Psoas muscle (tissue), 8 donors: ENCODE measurements around the gene RABL6. TPM values are rescaled to one million over a fixed set of nuclear protein-coding genes. Genes with fewer than 3 reads are reported as not detected.

Experiments
- ATAC-seq, 4 donors: fragments of 200-7000 bp; cut with Tn5 transposase; one replicate each; pipeline ENCODE4 v1.9.1; 2020; ENCODE audit warnings: moderate library complexity in 3 of 4, mild to moderate bottlenecking in 2 of 4
- DNase-seq, 2 donors: peaks; one replicate each; pipeline ENCODE4 v3.0.0-alpha.2; 2020
- H3K27ac ChIP-seq: fragments of 200-600 bp; one replicate; pipeline ENCODE4 v1.8.0; 2022
- H3K27me3 ChIP-seq, 3 donors: fragments of 200-600 bp in 1 of 3; one replicate each; pipeline versions ENCODE4 v1.6.1 to v1.8.0; 2013 to 2022; ENCODE audit warnings: low read length in 2 of 3, mild to moderate bottlenecking in 2 of 3, moderate library complexity in 1 of 3; ENCODE audit not compliant: insufficient read depth in 3 of 3
- H3K36me3 ChIP-seq, 2 donors: fragments of 200-600 bp in 1 of 2; one replicate each; pipeline versions ENCODE4 v1.6.1 to v1.8.0; 2013 to 2022; ENCODE audit warnings: low read depth in 1 of 2, mild to moderate bottlenecking in 1 of 2, moderate library complexity in 1 of 2; ENCODE audit not compliant: insufficient read depth in 1 of 2
- H3K4me1 ChIP-seq: fragments of 200-600 bp; one replicate; pipeline ENCODE4 v1.8.0; 2022
- H3K4me3 ChIP-seq: fragments of 200-600 bp; one replicate; pipeline ENCODE4 v1.8.0; 2022; ENCODE audit warnings: mild to moderate bottlenecking
- H3K9me3 ChIP-seq: fragments of 200-600 bp; one replicate; pipeline ENCODE4 v1.8.0; 2022
- WGBS, 3 donors: extraction: QIAGEN DNeasy Blood & Tissue Kit; methylation state at CpG; one replicate each; pipeline versions ENCODE4 v1.1.6 to v1.1.7; 2013; 5-methylcytosine and 5-hydroxymethylcytosine counted together
- intact Hi-C, 2 donors: fragments of 100-400 bp; cut with DNase I; formaldehyde crosslinking; loops; one replicate each; pipeline versions ENCODE4 v1.11.0 to v1.14.2; 2022
- polyA plus RNA-seq, 3 donors: library from polyadenylated mRNA; stranded (reverse); fragments of 200-250 nt; gene quantifications; one replicate each; pipeline ENCODE4 v1.2.3, GENCODE V29; 2013
- total RNA-seq, 4 donors: library from RNA; stranded (reverse); fragmentation: NEBNext Ultra II Directional in 2 of 4; extraction: Animal tissue kit (Norgen Biotek cat#: 25700) in 2 of 4; gene quantifications; one replicate each; pipeline versions ENCODE4 v1.2.1 to v1.2.4, GENCODE V29; 2021 to 2023
- TF ChIP-seq, protein P1 (sequence below): fragments of 200-600 bp; IDR thresholded peaks from one replicate; pipeline ENCODE4 v1.8.0; 2022; ENCODE audit warnings: antibody characterized with exemption
- donor health status: healthy with polysubstance abuse.
- donor health status: DM: no; HTN: no; CAD: no; lungs with moderate emphysema.
- donor health status: Bipolar disorder and iron deficiency.
- donor health status: healthy.
- donor health status: DM: yes; HTN: yes; CAD: no.
- donor health status: DM: no; HTN: no; CAD: no.
- donor health status: DM: no; HTN: no; CAD: no.
- donor health status: DM: yes; HTN: yes; CAD: no.

RABL6 gene
- total and polyA plus RNA-seq, 7 donors = 73.0 to 90.5 (median 82.5) TPM

DNA sequence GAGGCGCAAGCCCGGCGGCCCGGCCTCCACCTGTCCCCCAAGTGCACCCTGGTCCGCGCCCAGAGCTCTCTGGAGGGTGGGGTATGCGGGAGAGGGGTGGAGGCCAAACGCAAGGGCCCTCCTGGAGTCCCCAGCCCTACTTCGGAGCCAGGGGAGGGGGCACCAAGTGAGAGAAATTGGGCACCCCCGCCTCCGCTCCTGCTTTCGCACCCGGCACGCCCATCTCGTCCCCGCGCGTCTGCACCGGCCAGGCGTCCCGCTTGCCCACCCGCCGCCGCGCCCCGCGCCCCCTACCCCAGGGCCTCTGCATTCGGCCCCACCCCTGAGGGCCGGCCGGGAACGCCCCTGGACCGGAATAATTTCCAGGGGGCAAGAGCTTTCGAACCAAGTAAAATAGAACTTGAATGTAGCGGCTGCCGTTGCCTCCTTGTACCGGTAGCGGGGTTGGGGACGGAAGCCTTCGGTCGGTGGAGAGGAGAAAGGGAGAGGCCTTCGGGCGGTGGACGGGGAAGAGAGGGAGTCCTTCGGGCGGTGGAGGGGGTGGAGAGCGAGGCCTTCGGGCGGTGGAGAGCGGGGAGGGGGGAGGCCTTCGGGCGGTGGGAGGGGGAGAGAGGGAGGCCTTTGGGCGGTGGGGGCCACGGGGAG, 40.8 kb downstream of the RABL6 start:
- H3K36me3 ChIP-seq = peaks cover 0 to 21% of the 10 kb centered on the region in 2 donors
- peak overlapping the region; percentile 81 for H3K4me3 ChIP-seq
- no peaks in the 10 kb centered on the region for H3K9me3 ChIP-seq
- WGBS, 3 donors = 0 to 1% (median 1%) methylated on average over 21 to 52 of the region's 53 CpGs
- DNase-seq = no peak
- H3K27ac ChIP-seq = peak overlapping the region; percentile 91
- H3K27me3 ChIP-seq = peaks cover 0 to 24% (median 8%) of the 10 kb centered on the region in 3 donors
- TF ChIP-seq, protein P1, sequence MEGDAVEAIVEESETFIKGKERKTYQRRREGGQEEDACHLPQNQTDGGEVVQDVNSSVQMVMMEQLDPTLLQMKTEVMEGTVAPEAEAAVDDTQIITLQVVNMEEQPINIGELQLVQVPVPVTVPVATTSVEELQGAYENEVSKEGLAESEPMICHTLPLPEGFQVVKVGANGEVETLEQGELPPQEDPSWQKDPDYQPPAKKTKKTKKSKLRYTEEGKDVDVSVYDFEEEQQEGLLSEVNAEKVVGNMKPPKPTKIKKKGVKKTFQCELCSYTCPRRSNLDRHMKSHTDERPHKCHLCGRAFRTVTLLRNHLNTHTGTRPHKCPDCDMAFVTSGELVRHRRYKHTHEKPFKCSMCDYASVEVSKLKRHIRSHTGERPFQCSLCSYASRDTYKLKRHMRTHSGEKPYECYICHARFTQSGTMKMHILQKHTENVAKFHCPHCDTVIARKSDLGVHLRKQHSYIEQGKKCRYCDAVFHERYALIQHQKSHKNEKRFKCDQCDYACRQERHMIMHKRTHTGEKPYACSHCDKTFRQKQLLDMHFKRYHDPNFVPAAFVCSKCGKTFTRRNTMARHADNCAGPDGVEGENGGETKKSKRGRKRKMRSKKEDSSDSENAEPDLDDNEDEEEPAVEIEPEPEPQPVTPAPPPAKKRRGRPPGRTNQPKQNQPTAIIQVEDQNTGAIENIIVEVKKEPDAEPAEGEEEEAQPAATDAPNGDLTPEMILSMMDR = no peak
- ATAC-seq = peak; percentile 27 to 52 (median 34)
- intact Hi-C loops = loop anchor here (5.0 to 10.0 kb wide), 5 partner anchors 79 to 179 kb away; partner anchors contain the start of genes ABCA2 (in 2 of the 2), C8G (in 1 of the 2) and FBXW5 (in 1 of the 2)
- H3K4me1 ChIP-seq = peaks cover 30% of the 10 kb centered on the region

- WGBS, 3 donors = 0% methylated on average over 48 to 77 of the region's 77 CpGs
- Histone ChIP-seq H3K36me3 (peaks cover 0 to 21% of the 10 kb centered on the region in 2 donors), H3K27ac (peak within 1 kb of the TSS; percentile 91), H3K27me3 (peaks cover 0 to 20% (median 8%) of the 10 kb centered on the region in 3 donors), H3K9me3 (no peaks in the 10 kb centered on the region), H3K4me1 (peaks cover 26% of the 10 kb centered on the region), H3K4me3 (peak within 1 kb of the TSS; percentile 81)
- TF ChIP-seq, protein P1 = no peak
- peak; percentile 85 to 91 (median 88) for ATAC-seq
- peak; percentile 99 for DNase-seq
- intact Hi-C loops = loop anchor here (5.0 to 10.0 kb wide), 5 partner anchors 78 to 178 kb away; partner anchors contain the start of genes ABCA2 (in 2 of the 2), C8G (in 1 of the 2) and FBXW5 (in 1 of the 2)
Observed at GRCh38 chr9:136849038-136849959, 41.6 kb downstream of the RABL6 start, which contains the start of gene PHPT1. Gene PHPT1 (plus strand): TSS chr9:136849409. CDS start chr9:136849431, 22 bp downstream.

GRCh38 chr9:136849960-136850865, 42.5 kb downstream of the RABL6 start:
- H3K4me3 ChIP-seq = peak overlapping the region; percentile 81
- H3K27me3 ChIP-seq = peaks cover 0 to 17% (median 6%) of the 10 kb centered on the region in 3 donors
- intact Hi-C loops = loop anchor here (5.0 to 10.0 kb wide), 5 partner anchors 77 to 177 kb away; partner anchors contain the start of genes ABCA2 (in 2 of the 2), C8G (in 1 of the 2) and FBXW5 (in 1 of the 2)
- 19 to 33% (median 21%) methylated on average over 40 to 43 of the region's 43 CpGs for WGBS, 3 donors
- TF ChIP-seq, protein P1 = no peak
- H3K4me1 ChIP-seq = peaks cover 26% of the 10 kb centered on the region
- no peaks in the 10 kb centered on the region for H3K9me3 ChIP-seq
- H3K27ac ChIP-seq = peak overlapping the region; percentile 91
- peaks cover 0 to 21% of the 10 kb centered on the region in 2 donors for H3K36me3 ChIP-seq
- DNase-seq = peak; percentile 36 to 63
- ATAC-seq = no peak
